ENCODE results near the gene WDR90.

The WDR90 gene

DNA sequence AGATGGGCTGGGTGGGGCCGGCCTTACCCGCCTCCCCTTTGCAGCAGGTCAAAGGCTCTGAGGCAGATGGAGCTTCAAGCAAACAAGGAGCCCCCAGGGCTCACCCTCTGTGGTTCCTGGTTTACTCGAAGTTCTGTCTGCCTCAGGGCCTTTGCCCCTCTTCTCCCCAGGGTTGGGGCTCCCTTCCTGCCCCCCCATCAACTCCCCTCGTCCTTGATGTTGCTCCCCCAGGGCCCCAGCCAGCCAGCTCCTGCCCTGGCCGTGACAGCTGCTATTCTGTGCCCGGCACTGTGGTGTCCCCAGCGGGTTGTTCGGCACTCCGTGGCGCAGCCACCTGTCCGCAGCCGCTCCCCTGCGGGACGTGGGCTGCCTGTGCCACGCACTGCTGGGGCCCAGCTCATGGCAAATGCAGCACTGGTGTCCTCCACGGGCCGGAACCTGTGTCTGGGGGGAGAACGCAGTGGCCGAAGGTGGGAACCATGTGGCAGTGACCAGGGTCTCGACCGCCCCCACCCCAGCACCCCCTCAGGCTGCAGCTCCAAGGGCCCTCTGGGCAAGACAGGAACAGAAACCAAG lies 61.4 kb downstream of the WDR90 start:
- TF ChIP-seq, protein P1, sequence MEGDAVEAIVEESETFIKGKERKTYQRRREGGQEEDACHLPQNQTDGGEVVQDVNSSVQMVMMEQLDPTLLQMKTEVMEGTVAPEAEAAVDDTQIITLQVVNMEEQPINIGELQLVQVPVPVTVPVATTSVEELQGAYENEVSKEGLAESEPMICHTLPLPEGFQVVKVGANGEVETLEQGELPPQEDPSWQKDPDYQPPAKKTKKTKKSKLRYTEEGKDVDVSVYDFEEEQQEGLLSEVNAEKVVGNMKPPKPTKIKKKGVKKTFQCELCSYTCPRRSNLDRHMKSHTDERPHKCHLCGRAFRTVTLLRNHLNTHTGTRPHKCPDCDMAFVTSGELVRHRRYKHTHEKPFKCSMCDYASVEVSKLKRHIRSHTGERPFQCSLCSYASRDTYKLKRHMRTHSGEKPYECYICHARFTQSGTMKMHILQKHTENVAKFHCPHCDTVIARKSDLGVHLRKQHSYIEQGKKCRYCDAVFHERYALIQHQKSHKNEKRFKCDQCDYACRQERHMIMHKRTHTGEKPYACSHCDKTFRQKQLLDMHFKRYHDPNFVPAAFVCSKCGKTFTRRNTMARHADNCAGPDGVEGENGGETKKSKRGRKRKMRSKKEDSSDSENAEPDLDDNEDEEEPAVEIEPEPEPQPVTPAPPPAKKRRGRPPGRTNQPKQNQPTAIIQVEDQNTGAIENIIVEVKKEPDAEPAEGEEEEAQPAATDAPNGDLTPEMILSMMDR (IDR thresholded peaks at IDR 0.05), result no peak

- TF ChIP-seq, protein P1 (IDR thresholded peaks at IDR 0.05), result no peak
Measured at GRCh38 chr16:711084-711483, 61.9 kb downstream of the WDR90 start.

GRCh38 chr16:711548-712320 lies 62.6 kb downstream of the WDR90 start:
- TF ChIP-seq, protein P1 (IDR thresholded peaks at IDR 0.05), result peak; percentile 87

GRCh38 chr16:712740-713250 lies 63.6 kb downstream of the WDR90 start:
- TF ChIP-seq, protein P1 (IDR thresholded peaks at IDR 0.05), result peak; percentile 42

- TF ChIP-seq, protein P1 (IDR thresholded peaks at IDR 0.05), result no peak
Measured at GRCh38 chr16:714079-714478, 64.9 kb downstream of the WDR90 start.

DNA sequence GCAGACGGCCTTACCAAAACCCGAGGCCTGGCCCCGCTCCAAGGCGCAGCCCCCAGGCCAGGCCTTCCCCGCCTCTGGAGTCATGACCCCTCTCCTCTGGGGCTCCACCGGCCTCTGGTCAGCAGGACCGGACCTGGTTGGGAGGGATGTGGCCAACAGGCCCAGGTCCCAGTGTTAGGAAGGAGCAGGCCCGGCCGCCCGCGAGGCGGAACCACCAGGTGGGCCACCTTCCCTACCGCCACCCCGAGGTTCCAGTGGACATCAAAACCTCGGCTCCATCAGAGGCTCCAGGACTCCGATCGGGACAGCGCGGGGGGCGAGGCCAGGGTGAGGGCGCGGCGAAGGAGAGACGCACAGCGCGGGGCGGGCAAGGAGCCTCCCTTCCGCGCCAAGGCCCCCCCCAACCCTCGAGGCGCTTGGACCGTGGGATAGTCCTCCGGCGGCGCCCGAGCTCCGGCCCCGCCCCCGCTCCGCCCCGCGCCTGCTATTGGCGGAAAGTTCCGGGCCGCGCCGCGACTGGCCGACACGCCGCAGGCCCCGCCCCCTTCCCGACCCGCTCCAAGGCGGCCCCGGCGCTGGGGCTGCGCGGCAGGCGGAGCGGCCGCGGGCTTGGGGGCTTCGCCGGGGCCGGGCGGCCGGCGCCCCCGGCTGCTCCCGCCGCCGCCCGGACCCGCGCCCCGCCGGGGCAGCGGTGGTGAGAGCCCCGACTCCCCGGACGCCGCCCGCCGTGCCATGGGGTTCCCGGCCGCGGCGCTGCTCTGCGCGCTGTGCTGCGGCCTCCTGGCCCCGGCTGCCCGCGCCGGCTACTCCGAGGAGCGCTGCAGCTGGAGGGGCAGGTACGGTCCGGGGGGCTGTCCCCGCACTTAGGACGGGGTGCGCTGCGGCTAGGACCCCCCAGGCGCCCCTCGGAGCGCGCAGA lies 65.7 kb downstream of the WDR90 start, which contains the start of gene METRN:
Gene METRN (plus strand): TSS at position 561 of the 919 bp plus-strand sequence. CDS start 172 bp downstream, at position 733.
- TF ChIP-seq, protein P1 (IDR thresholded peaks at IDR 0.05), result no peak

All from LNCAP (cell line).